ENCODE data around the gene EPM2AIP1.
"Not testable (repeated sequence)": the region's sequence is repeated elsewhere in the genome, so short reads cannot be mapped to it uniquely, and the experiment has no call there.

The EPM2AIP1 gene

DNA sequence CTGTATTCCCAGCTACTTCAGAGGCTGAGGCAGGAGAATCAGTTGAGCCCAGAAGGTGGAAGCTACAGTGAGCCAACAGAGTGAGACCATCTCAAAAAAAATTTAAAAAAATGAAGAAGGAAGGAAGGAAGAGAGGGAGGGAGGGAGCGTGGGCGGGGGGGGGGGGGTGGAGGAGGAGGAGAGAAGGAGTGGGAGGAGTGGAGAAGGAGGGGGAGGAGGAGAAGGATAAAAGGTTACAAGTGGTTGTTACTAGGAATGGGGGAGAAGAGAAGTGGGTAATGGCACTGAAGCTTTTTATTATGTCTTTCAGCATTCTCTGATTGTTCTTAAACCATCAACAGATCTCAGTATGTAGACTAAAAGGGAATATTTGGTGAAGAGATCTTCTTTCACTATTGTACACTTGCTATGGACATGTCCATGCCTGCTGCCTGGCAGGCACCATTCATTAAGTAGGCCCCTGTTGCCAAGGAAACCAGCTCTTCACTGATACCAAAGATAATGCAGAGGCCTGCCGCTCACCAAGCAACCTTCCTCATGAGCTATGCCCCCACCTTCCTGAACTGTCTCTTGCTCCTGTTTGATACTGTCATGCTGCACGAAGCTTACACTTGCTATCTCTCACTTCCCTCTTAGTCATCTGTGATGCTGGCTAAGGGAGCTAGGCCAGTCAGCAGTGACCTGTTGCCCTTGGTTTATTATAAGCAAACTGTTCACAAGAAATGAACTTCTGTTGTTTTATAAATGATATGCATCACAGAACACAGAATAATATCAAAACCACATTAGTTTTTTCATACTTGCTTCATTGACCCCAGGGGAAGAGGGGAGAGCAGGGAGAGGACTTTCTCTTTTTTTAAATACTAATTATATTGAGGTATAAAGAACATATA is 23.1 kb downstream of the EPM2AIP1 start:
- H3K36me3 ChIP-seq (ENCODE audit: low read depth), result no peaks in the 10 kb centered on the region
- no peak for TF ChIP-seq CTCF (IDR thresholded peaks at IDR 0.05; ENCODE audit: poor library complexity, severe bottlenecking)
- H3K27ac ChIP-seq (ENCODE audit: poor library complexity, severe bottlenecking), result peak overlapping the region; percentile 27
- H3K27me3 ChIP-seq (ENCODE audit: insufficient read depth, poor library complexity, severe bottlenecking), result no peaks in the 10 kb centered on the region
- ATAC-seq (ENCODE audit: low read depth) (peak; percentile 96), DNase-seq (ENCODE audit: low spot score) (peak; percentile 83)
- no peaks in the 10 kb centered on the region for H3K9me3 ChIP-seq (ENCODE audit: severe bottlenecking)
- H3K4me3 ChIP-seq (ENCODE audit: severe bottlenecking), result no peak overlapping the region
- peaks cover 10% of the 10 kb centered on the region for H3K4me1 ChIP-seq (ENCODE audit: insufficient read depth, poor library complexity, severe bottlenecking)

DNA sequence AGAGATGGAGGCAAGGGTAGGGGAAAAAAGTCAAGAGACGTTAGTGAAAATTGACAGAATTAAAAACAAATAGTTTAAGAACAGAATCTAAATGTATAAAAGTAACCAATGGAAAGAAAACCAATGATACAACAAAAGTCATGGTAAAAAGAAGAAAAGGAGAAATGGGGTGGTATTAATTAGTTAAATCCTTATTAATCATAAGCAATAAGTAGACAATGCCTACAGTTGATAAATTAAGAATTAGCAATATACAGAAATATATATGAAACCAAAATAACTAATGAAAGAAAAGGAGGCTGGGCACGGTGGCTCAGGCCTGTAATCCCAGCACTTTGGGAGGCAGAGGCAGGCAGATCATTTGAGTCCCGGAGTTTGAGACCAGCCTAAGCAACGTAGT is 23.8 kb downstream of the EPM2AIP1 start:
- H3K27ac ChIP-seq (ENCODE audit: poor library complexity, severe bottlenecking), result peak overlapping the region; percentile 27
- no peak for ATAC-seq (ENCODE audit: low read depth)

DNA sequence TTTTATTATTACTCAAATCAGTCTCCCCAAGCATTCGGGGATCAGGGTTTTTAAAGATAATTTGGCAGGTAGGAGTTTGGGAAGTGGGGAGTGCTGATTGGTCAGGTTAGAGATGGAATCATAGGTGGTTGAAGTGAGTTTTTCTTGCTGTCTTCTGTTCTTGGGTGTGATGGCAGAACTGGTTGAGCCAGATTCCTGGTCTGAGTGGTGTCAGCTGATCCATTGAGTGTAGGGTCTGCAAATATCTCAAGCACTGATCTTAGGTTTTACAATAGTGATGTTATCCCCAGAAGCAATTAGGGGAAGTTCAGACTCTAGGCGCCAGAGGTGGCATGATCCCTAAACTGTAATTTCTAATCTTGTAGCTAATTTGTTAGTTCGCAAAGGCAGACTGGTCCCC is 27.5 kb downstream of the EPM2AIP1 start:
- TF ChIP-seq CTCF (IDR thresholded peaks at IDR 0.05; ENCODE audit: poor library complexity, severe bottlenecking), result no peak
- DNase-seq (ENCODE audit: low spot score) (no peak), ATAC-seq (ENCODE audit: low read depth) (no peak)
- H3K9me3 ChIP-seq (ENCODE audit: severe bottlenecking), result no peaks in the 10 kb centered on the region
- H3K4me3 ChIP-seq (ENCODE audit: severe bottlenecking), result no peak overlapping the region
- no peaks in the 10 kb centered on the region for H3K27me3 ChIP-seq (ENCODE audit: insufficient read depth, poor library complexity, severe bottlenecking)
- H3K36me3 ChIP-seq (ENCODE audit: low read depth), result no peaks in the 10 kb centered on the region
- no peak overlapping the region for H3K27ac ChIP-seq (ENCODE audit: poor library complexity, severe bottlenecking)
- H3K4me1 ChIP-seq (ENCODE audit: insufficient read depth, poor library complexity, severe bottlenecking), result peaks cover 10% of the 10 kb centered on the region

More for the DNA sequence above, 23.8 kb downstream of the EPM2AIP1 start:
- Histone ChIP-seq H3K4me3 (ENCODE audit: severe bottlenecking) (no peak overlapping the region), H3K27me3 (ENCODE audit: insufficient read depth, poor library complexity, severe bottlenecking) (no peaks in the 10 kb centered on the region), H3K36me3 (ENCODE audit: low read depth) (no peaks in the 10 kb centered on the region), H3K4me1 (ENCODE audit: insufficient read depth, poor library complexity, severe bottlenecking) (peaks cover 10% of the 10 kb centered on the region), H3K9me3 (ENCODE audit: severe bottlenecking) (no peaks in the 10 kb centered on the region)
- DNase-seq (ENCODE audit: low spot score), result no peak
- no peak for TF ChIP-seq CTCF (IDR thresholded peaks at IDR 0.05; ENCODE audit: poor library complexity, severe bottlenecking)

DNA sequence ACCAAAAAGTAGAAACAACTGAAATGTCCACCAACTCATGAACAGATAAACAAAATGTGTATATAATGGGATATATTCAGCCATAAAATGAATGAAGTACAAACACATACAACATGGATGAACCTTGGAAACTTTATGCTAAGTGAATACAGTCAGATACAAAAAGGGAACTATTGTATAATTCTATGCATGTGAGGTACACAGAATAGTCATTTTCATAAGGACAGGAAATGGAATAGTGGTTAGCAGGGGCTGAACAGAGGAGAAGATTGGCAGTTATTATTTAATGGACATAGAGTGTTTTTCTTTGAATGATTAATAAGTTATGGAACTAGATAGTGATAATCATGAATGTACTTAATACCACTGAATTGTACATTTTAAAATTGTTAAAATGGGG is 28.1 kb downstream of the EPM2AIP1 start:
- TF ChIP-seq CTCF (IDR thresholded peaks at IDR 0.05; ENCODE audit: poor library complexity, severe bottlenecking), result no peak

GRCh38 chr3:36964331-36964730 is 28.6 kb downstream of the EPM2AIP1 start:
- Histone ChIP-seq H3K4me1 (ENCODE audit: insufficient read depth, poor library complexity, severe bottlenecking) (peaks cover 5% of the 10 kb centered on the region), H3K27ac (ENCODE audit: poor library complexity, severe bottlenecking) (no peak overlapping the region), H3K36me3 (ENCODE audit: low read depth) (no peaks in the 10 kb centered on the region), H3K27me3 (ENCODE audit: insufficient read depth, poor library complexity, severe bottlenecking) (no peaks in the 10 kb centered on the region), H3K9me3 (ENCODE audit: severe bottlenecking) (no peaks in the 10 kb centered on the region), H3K4me3 (ENCODE audit: severe bottlenecking) (no peak overlapping the region)
- DNase-seq (ENCODE audit: low spot score) (no peak), ATAC-seq (ENCODE audit: low read depth) (no peak)
- TF ChIP-seq CTCF (IDR thresholded peaks at IDR 0.05; ENCODE audit: poor library complexity, severe bottlenecking), result no peak

More for the DNA sequence above, 28.1 kb downstream of the EPM2AIP1 start:
- no peaks in the 10 kb centered on the region for H3K9me3 ChIP-seq (ENCODE audit: severe bottlenecking)
- H3K36me3 ChIP-seq (ENCODE audit: low read depth), result no peaks in the 10 kb centered on the region
- no peak overlapping the region for H3K4me3 ChIP-seq (ENCODE audit: severe bottlenecking)
- no peaks in the 10 kb centered on the region for H3K27me3 ChIP-seq (ENCODE audit: insufficient read depth, poor library complexity, severe bottlenecking)
- ATAC-seq (ENCODE audit: low read depth), result no peak
- H3K4me1 ChIP-seq (ENCODE audit: insufficient read depth, poor library complexity, severe bottlenecking), result peaks cover 6% of the 10 kb centered on the region
- H3K27ac ChIP-seq (ENCODE audit: poor library complexity, severe bottlenecking), result no peak overlapping the region
- no peak for DNase-seq (ENCODE audit: low spot score)

DNA sequence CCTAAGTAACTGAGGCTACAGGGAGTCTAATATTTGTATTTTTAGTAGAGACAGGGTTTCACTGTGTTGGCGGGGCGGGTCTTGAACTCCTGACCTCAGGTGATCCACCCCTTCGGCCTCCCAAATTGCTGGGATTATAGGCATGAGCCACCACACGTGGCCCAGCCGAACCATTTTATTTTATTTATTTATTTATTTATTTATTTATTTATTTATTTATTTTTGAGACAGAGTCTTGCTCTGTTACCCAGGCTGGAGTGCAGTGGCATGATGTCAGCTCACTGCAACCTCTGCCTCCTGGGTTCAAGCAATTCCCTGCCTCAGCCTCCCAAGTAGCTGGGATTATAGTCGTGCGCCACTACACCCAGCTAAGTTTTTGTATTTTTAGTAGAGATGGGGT is 29.9 kb downstream of the EPM2AIP1 start:
- ATAC-seq (ENCODE audit: low read depth); H3K27ac ChIP-seq (ENCODE audit: poor library complexity, severe bottlenecking); H3K4me1 ChIP-seq (ENCODE audit: insufficient read depth, poor library complexity, severe bottlenecking); H3K4me3 ChIP-seq (ENCODE audit: severe bottlenecking); H3K27me3 ChIP-seq (ENCODE audit: insufficient read depth, poor library complexity, severe bottlenecking); DNase-seq (ENCODE audit: low spot score); H3K36me3 ChIP-seq (ENCODE audit: low read depth); H3K9me3 ChIP-seq (ENCODE audit: severe bottlenecking): not testable (repeated sequence)

Measured in RWPE2 (cell line).